Activated CD4-positive, alpha-beta T cell treated with anti-CD3 and anti-CD28 coated beads for 36 hours (primary cell): ENCODE measurements around the gene PDGFRB. TPM values are rescaled to one million over a fixed set of nuclear protein-coding genes. Genes with fewer than 3 reads are reported as not detected.

Source experiments
- ATAC-seq: fragments of 200-7000 bp; cut with Tn5 transposase; one replicate; pipeline ENCODE4 v1.10.0; 2021; ENCODE audit warnings: mild to moderate bottlenecking, moderate library complexity
- CTCF ChIA-PET: fragments of 350-600 bp; sonication (Branson Sonifier 250); formaldehyde crosslinking; loops from one replicate; lab custom pipeline; 2021; ENCODE audit warnings: antibody characterized with exemption; lab: Charles Lee
- POLR2A ChIA-PET: fragments of 350-600 bp; sonication (Branson Sonifier 250); formaldehyde crosslinking; loops from one replicate; lab custom pipeline; 2021; ENCODE audit warnings: antibody characterized with exemption, inconsistent platforms; lab: Charles Lee
- DNase-seq: peaks from one replicate; pipeline ENCODE4 v3.0.0-alpha.2; 2020
- H3K27ac Mint-ChIP-seq: one replicate; pipeline ENCODE4 v1.8.0; 2021; ENCODE audit warnings: mixed read lengths
- H3K27me3 Mint-ChIP-seq: one replicate; pipeline ENCODE4 v1.8.0; 2021; ENCODE audit warnings: mixed read lengths
- H3K36me3 Mint-ChIP-seq: one replicate; pipeline ENCODE4 v1.8.0; 2021; ENCODE audit warnings: low read depth, mixed read lengths
- H3K4me1 Mint-ChIP-seq: one replicate; pipeline ENCODE4 v1.8.0; 2021; ENCODE audit warnings: mixed read lengths
- H3K4me3 Mint-ChIP-seq: one replicate; pipeline ENCODE4 v1.8.0; 2021; ENCODE audit warnings: mild to moderate bottlenecking, moderate library complexity, mixed read lengths
- H3K9me3 Mint-ChIP-seq: one replicate; pipeline ENCODE4 v1.8.0; 2021; ENCODE audit warnings: low read depth, mixed read lengths
- intact Hi-C, 2 experiments: fragments of 100-400 bp; cut with DNase I in 1 of 2; cut with micrococcal nuclease in 1 of 2; formaldehyde crosslinking; loops; one replicate each; pipeline versions ENCODE4 v1.14.2 to v1.15.1; 2022 to 2024; cut with DNase I, micrococcal nuclease
- total RNA-seq, 2 experiments: library from RNA; stranded (reverse); gene quantifications; one replicate each; pipeline ENCODE4 v1.2.3, GENCODE V29; 2021

The PDGFRB gene
- total RNA-seq, 2 experiments from 2014 or later: not detected

- no peaks in the 10 kb centered on the region for H3K9me3 Mint-ChIP-seq
- DNase-seq (peak; percentile 88), ATAC-seq (peak; percentile 91)
- ChIA-PET POLR2A (no interaction called here), CTCF (interaction anchor here (1.9 kb wide), 1 partner anchor 57 kb away, joined by 8 read pairs; no protein-coding TSS in a partner anchor)
- peaks cover 8% of the 10 kb centered on the region for H3K27me3 Mint-ChIP-seq
- H3K36me3 Mint-ChIP-seq: no peaks in the 10 kb centered on the region
- intact Hi-C loops: loop anchor here (1.0 to 5.0 kb wide), 4 partner anchors 57 to 275 kb away; no protein-coding TSS in a partner anchor
- H3K4me3 Mint-ChIP-seq: no peak overlapping the region
- no peaks in the 10 kb centered on the region for H3K4me1 Mint-ChIP-seq
- no peak overlapping the region for H3K27ac Mint-ChIP-seq
These were observed 5.8 kb upstream of the PDGFRB start for GRCh38 chr5:150161242-150162141.

- ChIA-PET POLR2A (no interaction called here), CTCF (interaction anchor here (0.7 kb wide), 1 partner anchor 11 kb away, joined by 3 read pairs; no protein-coding TSS in a partner anchor)
These were observed 4.9 kb upstream of the PDGFRB start for GRCh38 chr5:150160448-150161081.

GRCh38 chr5:150159741-150160179 lies 4.1 kb upstream of the PDGFRB start:
- Mint-ChIP-seq H3K4me1 (peaks cover 5% of the 10 kb centered on the region), H3K4me3 (no peak overlapping the region), H3K27ac (no peak overlapping the region), H3K9me3 (no peaks in the 10 kb centered on the region), H3K27me3 (peaks cover 15% of the 10 kb centered on the region), H3K36me3 (no peaks in the 10 kb centered on the region)
- no peak for ATAC-seq
- DNase-seq: no peak
- intact Hi-C loops: loop anchor here in 1 of 2 experiments (5.0 kb wide), 1 partner anchor 193 kb away; no protein-coding TSS in a partner anchor
- CTCF ChIA-PET: interaction anchor here (0.7 to 1.1 kb wide), 3 partner anchors 13 to 16 kb away, joined by 4 to 5 read pairs (median 4); no protein-coding TSS in a partner anchor
- POLR2A ChIA-PET: no interaction called here

More at GRCh38 chr5:150160448-150161081, 4.9 kb upstream of the PDGFRB start:
- intact Hi-C loops: loop anchor here (1.0 to 5.0 kb wide), 4 partner anchors 58 to 276 kb away; no protein-coding TSS in a partner anchor
- Mint-ChIP-seq H3K4me1 (peaks cover 5% of the 10 kb centered on the region), H3K27me3 (peaks cover 11% of the 10 kb centered on the region), H3K27ac (no peak overlapping the region), H3K9me3 (no peaks in the 10 kb centered on the region), H3K36me3 (no peaks in the 10 kb centered on the region), H3K4me3 (no peak overlapping the region)
- ATAC-seq (no peak), DNase-seq (no peak)

GRCh38 chr5:150159031-150159430 lies 3.4 kb upstream of the PDGFRB start:
- Mint-ChIP-seq H3K9me3 (no peaks in the 10 kb centered on the region), H3K4me3 (no peak overlapping the region), H3K27me3 (peaks cover 17% of the 10 kb centered on the region), H3K4me1 (peaks cover 5% of the 10 kb centered on the region), H3K27ac (no peak overlapping the region), H3K36me3 (no peaks in the 10 kb centered on the region)
- ChIA-PET CTCF (interaction anchor here (0.7 to 1.1 kb wide), 3 partner anchors 14 to 16 kb away, joined by 4 to 5 read pairs (median 4); no protein-coding TSS in a partner anchor), POLR2A (no interaction called here)
- ATAC-seq: no peak
- no peak for DNase-seq
- intact Hi-C loops: no loop called here

GRCh38 chr5:150158170-150158949 lies 2.7 kb upstream of the PDGFRB start:
- Mint-ChIP-seq H3K36me3 (no peaks in the 10 kb centered on the region), H3K9me3 (no peaks in the 10 kb centered on the region), H3K27ac (no peak overlapping the region), H3K4me1 (peaks cover 5% of the 10 kb centered on the region), H3K4me3 (no peak overlapping the region), H3K27me3 (peaks cover 19% of the 10 kb centered on the region)
- ATAC-seq (no peak), DNase-seq (no peak)
- ChIA-PET CTCF (no interaction called here), POLR2A (no interaction called here)
- intact Hi-C loops: no loop called here

- ATAC-seq (no peak), DNase-seq (no peak)
- ChIA-PET CTCF (interaction anchor here (0.7 kb wide), 1 partner anchor 1473 kb away, joined by 3 read pairs; no protein-coding TSS in a partner anchor), POLR2A (no interaction called here)
- Mint-ChIP-seq H3K4me1 (peaks cover 5% of the 10 kb centered on the region), H3K36me3 (no peaks in the 10 kb centered on the region), H3K27ac (no peak overlapping the region), H3K4me3 (no peak overlapping the region), H3K27me3 (peaks cover 19% of the 10 kb centered on the region), H3K9me3 (no peaks in the 10 kb centered on the region)
- intact Hi-C loops: no loop called here
These were observed 1.5 kb upstream of the PDGFRB start for GRCh38 chr5:150157168-150157567.

GRCh38 chr5:150156540-150156939 lies 895 bp upstream of the PDGFRB start:
- ChIA-PET CTCF (interaction anchor here (0.7 kb wide), 1 partner anchor 1474 kb away, joined by 3 read pairs; no protein-coding TSS in a partner anchor), POLR2A (no interaction called here)
- no peak for ATAC-seq
- H3K4me3 Mint-ChIP-seq: no peak overlapping the region
- DNase-seq: no peak
- peaks cover 19% of the 10 kb centered on the region for H3K27me3 Mint-ChIP-seq
- no peak overlapping the region for H3K27ac Mint-ChIP-seq
- H3K36me3 Mint-ChIP-seq: no peaks in the 10 kb centered on the region
- peaks cover 5% of the 10 kb centered on the region for H3K4me1 Mint-ChIP-seq
- intact Hi-C loops: no loop called here
- no peaks in the 10 kb centered on the region for H3K9me3 Mint-ChIP-seq

- ChIA-PET CTCF (no interaction called here), POLR2A (no interaction called here)
- intact Hi-C loops: no loop called here
- DNase-seq (no peak), ATAC-seq (no peak)
- Mint-ChIP-seq H3K27me3 (peaks cover 19% of the 10 kb centered on the region), H3K36me3 (no peaks in the 10 kb centered on the region), H3K9me3 (no peaks in the 10 kb centered on the region), H3K27ac (no peak overlapping the region), H3K4me3 (peak overlapping the region; percentile 56), H3K4me1 (peaks cover 5% of the 10 kb centered on the region)
These were observed 353 bp upstream of the PDGFRB start for GRCh38 chr5:150156027-150156368.

- DNase-seq: no peak
- no peaks in the 10 kb centered on the region for H3K36me3 Mint-ChIP-seq
- H3K27ac Mint-ChIP-seq: no peak overlapping the region
- intact Hi-C loops: no loop called here
- H3K27me3 Mint-ChIP-seq: peaks cover 19% of the 10 kb centered on the region
- POLR2A ChIA-PET: no interaction called here
- no peaks in the 10 kb centered on the region for H3K9me3 Mint-ChIP-seq
- H3K4me3 Mint-ChIP-seq: no peak overlapping the region
- peaks cover 5% of the 10 kb centered on the region for H3K4me1 Mint-ChIP-seq
- CTCF ChIA-PET: no interaction called here
- ATAC-seq: no peak
These were observed 972 bp downstream of the PDGFRB start for GRCh38 chr5:150154618-150155128.

- Mint-ChIP-seq H3K27ac (no peak overlapping the region), H3K27me3 (peaks cover 19% of the 10 kb centered on the region), H3K36me3 (no peaks in the 10 kb centered on the region), H3K9me3 (no peaks in the 10 kb centered on the region), H3K4me3 (no peak overlapping the region), H3K4me1 (peaks cover 5% of the 10 kb centered on the region)
- intact Hi-C loops: no loop called here
- ChIA-PET CTCF (no interaction called here), POLR2A (no interaction called here)
- peak; percentile 41 for ATAC-seq
- DNase-seq: peak; percentile 19
These were observed 1.6 kb downstream of the PDGFRB start for GRCh38 chr5:150153957-150154617.
